IPS-15b (cell line): ENCODE measurements around the gene DMKN.

Experiments
- H3K27me3 ChIP-seq: one replicate; pipeline ENCODE4 v1.6.1; 2013; ENCODE audit warnings: low read length; ENCODE audit not compliant: control insufficient read depth, insufficient read depth
- H3K36me3 ChIP-seq: one replicate; pipeline ENCODE4 v1.6.1; 2013; ENCODE audit warnings: low read length; ENCODE audit not compliant: control insufficient read depth, insufficient read depth
- H3K4me1 ChIP-seq: one replicate; pipeline ENCODE4 v1.6.1; 2013; ENCODE audit warnings: mild to moderate bottlenecking, low read length; ENCODE audit not compliant: control insufficient read depth, insufficient read depth
- H3K4me3 ChIP-seq: one replicate; pipeline ENCODE4 v1.5.1; 2013; ENCODE audit warnings: low read depth, low read length
- H3K9ac ChIP-seq: one replicate; pipeline ENCODE4 v1.6.1; 2013; ENCODE audit warnings: low read depth, mild to moderate bottlenecking, low read length
- H3K9me3 ChIP-seq: one replicate; pipeline ENCODE4 v1.6.1; 2013; ENCODE audit warnings: mild to moderate bottlenecking, low read length; ENCODE audit not compliant: control insufficient read depth, insufficient read depth

DMKN gene

GRCh38 chr19:35517342-35517741 is 3.9 kb upstream of the DMKN start:
- Histone ChIP-seq H3K9ac (no peak overlapping the region), H3K36me3 (no peaks in the 10 kb centered on the region), H3K4me1 (peaks cover 4% of the 10 kb centered on the region), H3K9me3 (no peaks in the 10 kb centered on the region), H3K27me3 (peaks cover under 1% of the 10 kb centered on the region), H3K4me3 (no peak overlapping the region)

- H3K4me3 ChIP-seq = no peak overlapping the region
- no peak overlapping the region for H3K9ac ChIP-seq
- no peaks in the 10 kb centered on the region for H3K36me3 ChIP-seq
- no peaks in the 10 kb centered on the region for H3K9me3 ChIP-seq
- H3K4me1 ChIP-seq = peaks cover 4% of the 10 kb centered on the region
- H3K27me3 ChIP-seq = peaks cover 6% of the 10 kb centered on the region
Observed at GRCh38 chr19:35516310-35516709, 2.9 kb upstream of the DMKN start.

- peaks cover 4% of the 10 kb centered on the region for H3K4me1 ChIP-seq
- H3K9ac ChIP-seq = peak overlapping the region; percentile 32
- H3K4me3 ChIP-seq = peak overlapping the region; percentile 58
- H3K9me3 ChIP-seq = no peaks in the 10 kb centered on the region
- H3K36me3 ChIP-seq = no peaks in the 10 kb centered on the region
- H3K27me3 ChIP-seq = peaks cover 8% of the 10 kb centered on the region
Observed at GRCh38 chr19:35514282-35514809, 897 bp upstream of the DMKN start.

- Histone ChIP-seq H3K9me3 (no peaks in the 10 kb centered on the region), H3K4me1 (peaks cover 4% of the 10 kb centered on the region), H3K36me3 (no peaks in the 10 kb centered on the region), H3K4me3 (peak overlapping the region; percentile 58), H3K27me3 (peaks cover 8% of the 10 kb centered on the region), H3K9ac (no peak overlapping the region)
Observed at GRCh38 chr19:35512831-35513627, 420 bp downstream of the DMKN start.

GRCh38 chr19:35511337-35511736 is 2.1 kb downstream of the DMKN start:
- H3K36me3 ChIP-seq = peaks cover 2% of the 10 kb centered on the region
- H3K9ac ChIP-seq = no peak overlapping the region
- peaks cover 8% of the 10 kb centered on the region for H3K27me3 ChIP-seq

GRCh38 chr19:35510626-35510964 is 2.9 kb downstream of the DMKN start:
- Histone ChIP-seq H3K9me3 (no peaks in the 10 kb centered on the region), H3K4me3 (peak overlapping the region; percentile 98), H3K36me3 (peaks cover 9% of the 10 kb centered on the region), H3K27me3 (peaks cover 8% of the 10 kb centered on the region), H3K4me1 (peaks cover 6% of the 10 kb centered on the region), H3K9ac (no peak overlapping the region)

More at GRCh38 chr19:35511337-35511736, 2.1 kb downstream of the DMKN start:
- Histone ChIP-seq H3K4me3 (no peak overlapping the region), H3K4me1 (peaks cover 6% of the 10 kb centered on the region), H3K9me3 (no peaks in the 10 kb centered on the region)

GRCh38 chr19:35509861-35510625 is 3.4 kb downstream of the DMKN start:
- peak overlapping the region; percentile 98 for H3K4me3 ChIP-seq
- H3K4me1 ChIP-seq = peaks cover 6% of the 10 kb centered on the region
- peaks cover 15% of the 10 kb centered on the region for H3K36me3 ChIP-seq
- peaks cover 8% of the 10 kb centered on the region for H3K27me3 ChIP-seq
- peak overlapping the region; percentile 97 for H3K9ac ChIP-seq
- no peaks in the 10 kb centered on the region for H3K9me3 ChIP-seq

- Histone ChIP-seq H3K27me3 (peaks cover 8% of the 10 kb centered on the region), H3K9me3 (no peaks in the 10 kb centered on the region), H3K36me3 (peaks cover 21% of the 10 kb centered on the region), H3K4me1 (peaks cover 6% of the 10 kb centered on the region), H3K9ac (peak overlapping the region; percentile 97), H3K4me3 (peak overlapping the region; percentile 98)
Observed at GRCh38 chr19:35509018-35509652, 4.3 kb downstream of the DMKN start.

GRCh38 chr19:35508129-35508528 is 5.3 kb downstream of the DMKN start:
- Histone ChIP-seq H3K4me1 (peaks cover 2% of the 10 kb centered on the region), H3K4me3 (peak overlapping the region; percentile 98), H3K27me3 (peaks cover 8% of the 10 kb centered on the region), H3K9me3 (no peaks in the 10 kb centered on the region), H3K36me3 (peaks cover 27% of the 10 kb centered on the region), H3K9ac (no peak overlapping the region)

- no peak overlapping the region for H3K4me3 ChIP-seq
- H3K4me1 ChIP-seq = peaks cover 2% of the 10 kb centered on the region
- H3K9ac ChIP-seq = no peak overlapping the region
- H3K9me3 ChIP-seq = no peaks in the 10 kb centered on the region
- H3K27me3 ChIP-seq = peaks cover 8% of the 10 kb centered on the region
- peaks cover 33% of the 10 kb centered on the region for H3K36me3 ChIP-seq
Observed at GRCh38 chr19:35507561-35507960, 5.9 kb downstream of the DMKN start.

GRCh38 chr19:35506011-35506410 is 7.4 kb downstream of the DMKN start:
- Histone ChIP-seq H3K9me3 (no peaks in the 10 kb centered on the region), H3K9ac (no peak overlapping the region), H3K27me3 (peaks cover 3% of the 10 kb centered on the region), H3K4me1 (peaks cover 2% of the 10 kb centered on the region), H3K36me3 (peaks cover 42% of the 10 kb centered on the region), H3K4me3 (no peak overlapping the region)
